Fibroblast of skin of scalp (primary cell): ENCODE measurements around the gene AP4S1.
"Not testable (repeated sequence)": the region's sequence is repeated elsewhere in the genome, so short reads cannot be mapped to it uniquely, and the experiment has no call there.

Source experiments
- DNase-seq: peaks from one replicate; pipeline ENCODE4 v3.0.0-alpha.2; 2013

The AP4S1 gene

GRCh38 chr14:31090883-31091764 is 65.7 kb downstream of the AP4S1 start:
- peak; percentile 67 for DNase-seq

GRCh38 chr14:31092160-31092708 is 66.8 kb downstream of the AP4S1 start:
- DNase-seq: no peak

GRCh38 chr14:31093884-31094839 is 68.7 kb downstream of the AP4S1 start:
- DNase-seq: not testable (repeated sequence)

- not testable (repeated sequence) for DNase-seq
Observed at GRCh38 chr14:31095817-31096216, 70.4 kb downstream of the AP4S1 start.

GRCh38 chr14:31096255-31096654 is 70.8 kb downstream of the AP4S1 start:
- DNase-seq: peak; percentile 66

- DNase-seq: no peak
Observed at GRCh38 chr14:31097081-31097480, 71.6 kb downstream of the AP4S1 start.

- DNase-seq: no peak
Observed at GRCh38 chr14:31106768-31107167, 81.3 kb downstream of the AP4S1 start.

- no peak for DNase-seq
Observed at GRCh38 chr14:31109257-31109656, 83.8 kb downstream of the AP4S1 start.

- no peak for DNase-seq
Observed at GRCh38 chr14:31110872-31111271, 85.4 kb downstream of the AP4S1 start.

GRCh38 chr14:31113794-31114193 is 88.3 kb downstream of the AP4S1 start:
- DNase-seq: no peak

- DNase-seq: peak; percentile 24
Observed at GRCh38 chr14:31118892-31119291, 93.4 kb downstream of the AP4S1 start.

GRCh38 chr14:31122098-31122611 is 96.7 kb downstream of the AP4S1 start:
- DNase-seq: peak; percentile 2

GRCh38 chr14:31122921-31123320 is 97.5 kb downstream of the AP4S1 start:
- no peak for DNase-seq

GRCh38 chr14:31124197-31124596 is 98.7 kb downstream of the AP4S1 start:
- DNase-seq: peak; percentile 72

- no peak for DNase-seq
Observed at GRCh38 chr14:31125231-31125630, 99.8 kb downstream of the AP4S1 start.

- DNase-seq: no peak
Observed at GRCh38 chr14:31126680-31127079, 101.2 kb downstream of the AP4S1 start.

- no peak for DNase-seq
Observed at GRCh38 chr14:31127690-31128089, 102.2 kb downstream of the AP4S1 start.

GRCh38 chr14:31128601-31129526 is 103.4 kb downstream of the AP4S1 start:
- DNase-seq: no peak

GRCh38 chr14:31133133-31133532 is 107.7 kb downstream of the AP4S1 start:
- DNase-seq: no peak

- no peak for DNase-seq
Observed at GRCh38 chr14:31137214-31137889, 111.9 kb downstream of the AP4S1 start.

- no peak for DNase-seq
Observed at GRCh38 chr14:31138301-31138700, 112.9 kb downstream of the AP4S1 start.
